H1 (cell line): Measurements from ENCODE around the gene DUSP9.

Experiments
- CTCF ChIP-seq, 3 experiments: IDR thresholded peaks; 1 replicate in 2 of 3; 2 replicates in 1 of 3; pipeline versions ENCODE4 v1.5.1 to v1.6.1; 2011; ENCODE audit warnings: low read length in 3 of 3, mild to moderate bottlenecking in 3 of 3, inconsistent platforms in 2 of 3, low read depth in 1 of 3, moderate library complexity in 1 of 3; ENCODE audit not compliant: insufficient read depth in 1 of 3; ENCODE audit errors: control extremely low read depth in 1 of 3
- E2F6 ChIP-seq: IDR thresholded peaks from 2 replicates; pipeline ENCODE4 v1.6.1; 2012; ENCODE audit warnings: inconsistent platforms
- EP300 ChIP-seq, 2 experiments: IDR thresholded peaks; 1 replicate in 1 of 2; 2 replicates in 1 of 2; pipeline ENCODE4 v1.6.1; 2011 to 2012; ENCODE audit warnings: low read depth in 2 of 2, low read length in 2 of 2, mild to moderate bottlenecking in 2 of 2, borderline replicate concordance in 1 of 2, inconsistent platforms in 1 of 2, moderate library complexity in 1 of 2
- GABPA ChIP-seq: IDR thresholded peaks from 2 replicates; pipeline ENCODE4 v1.6.1; 2011; ENCODE audit warnings: mild to moderate bottlenecking, low read length, moderate library complexity, borderline replicate concordance; ENCODE audit not compliant: insufficient read depth
- POLR2A ChIP-seq, 2 experiments: IDR thresholded peaks; 1 replicate in 1 of 2; 2 replicates in 1 of 2; pipeline ENCODE4 v1.6.1; 2011; ENCODE audit warnings: low read depth in 2 of 2, low read length in 2 of 2, mild to moderate bottlenecking in 2 of 2; ENCODE audit errors: control extremely low read depth in 1 of 2
- POLR2AphosphoS5 ChIP-seq: IDR thresholded peaks from 2 replicates; pipeline ENCODE4 v1.6.1; 2011; ENCODE audit warnings: low read depth, low read length
- SIN3A ChIP-seq, 2 experiments: IDR thresholded peaks in 1 of 2; conservative IDR thresholded peaks in 1 of 2; 2 replicates each; pipeline ENCODE4 v1.6.1; 2011 to 2012; ENCODE audit warnings: low read length in 2 of 2, improper control_type of control experiment in 1 of 2, low read depth in 1 of 2, mild to moderate bottlenecking in 1 of 2
- SP2 ChIP-seq: IDR thresholded peaks from 2 replicates; pipeline ENCODE4 v1.6.1; 2012; ENCODE audit warnings: mild to moderate bottlenecking, low read length, inconsistent platforms
- TCF12 ChIP-seq: IDR thresholded peaks from 2 replicates; pipeline ENCODE4 v1.6.1; 2011; ENCODE audit warnings: low read depth, mild to moderate bottlenecking, low read length

GRCh38 chrX:153651540-153652079 is 4.6 kb downstream of the DUSP9 start:
- TF ChIP-seq SP2 (no peak), CTCF (IDR thresholded peaks at IDR 0.05; ENCODE audit: control extremely low read depth in 1 of 3, insufficient read depth in 1 of 3, low read depth in 1 of 3, low read length in 3 of 3) (peak in 2 of 3 experiments; percentile 16 to 51; a peak in 2 of 4 replicates), GABPA (no peak), POLR2A (IDR thresholded peaks at IDR 0.05; ENCODE audit: control extremely low read depth in 1 of 2, low read depth in 2 of 2, low read length in 2 of 2) (no peak), TCF12 (no peak), E2F6 (no peak), SIN3A (conservative IDR thresholded peaks at IDR 0.05 in 1 of 2, IDR thresholded peaks at IDR 0.05 in 1 of 2; ENCODE audit: low read depth in 1 of 2, low read length in 2 of 2) (no peak), POLR2AphosphoS5 (no peak), EP300 (IDR thresholded peaks at IDR 0.05; ENCODE audit: borderline replicate concordance in 1 of 2, low read depth in 2 of 2, low read length in 2 of 2) (no peak)
